ENCODE measurements around the gene ARHGAP26.

Gene ARHGAP26, protein sequence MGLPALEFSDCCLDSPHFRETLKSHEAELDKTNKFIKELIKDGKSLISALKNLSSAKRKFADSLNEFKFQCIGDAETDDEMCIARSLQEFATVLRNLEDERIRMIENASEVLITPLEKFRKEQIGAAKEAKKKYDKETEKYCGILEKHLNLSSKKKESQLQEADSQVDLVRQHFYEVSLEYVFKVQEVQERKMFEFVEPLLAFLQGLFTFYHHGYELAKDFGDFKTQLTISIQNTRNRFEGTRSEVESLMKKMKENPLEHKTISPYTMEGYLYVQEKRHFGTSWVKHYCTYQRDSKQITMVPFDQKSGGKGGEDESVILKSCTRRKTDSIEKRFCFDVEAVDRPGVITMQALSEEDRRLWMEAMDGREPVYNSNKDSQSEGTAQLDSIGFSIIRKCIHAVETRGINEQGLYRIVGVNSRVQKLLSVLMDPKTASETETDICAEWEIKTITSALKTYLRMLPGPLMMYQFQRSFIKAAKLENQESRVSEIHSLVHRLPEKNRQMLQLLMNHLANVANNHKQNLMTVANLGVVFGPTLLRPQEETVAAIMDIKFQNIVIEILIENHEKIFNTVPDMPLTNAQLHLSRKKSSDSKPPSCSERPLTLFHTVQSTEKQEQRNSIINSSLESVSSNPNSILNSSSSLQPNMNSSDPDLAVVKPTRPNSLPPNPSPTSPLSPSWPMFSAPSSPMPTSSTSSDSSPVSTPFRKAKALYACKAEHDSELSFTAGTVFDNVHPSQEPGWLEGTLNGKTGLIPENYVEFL

DNA sequence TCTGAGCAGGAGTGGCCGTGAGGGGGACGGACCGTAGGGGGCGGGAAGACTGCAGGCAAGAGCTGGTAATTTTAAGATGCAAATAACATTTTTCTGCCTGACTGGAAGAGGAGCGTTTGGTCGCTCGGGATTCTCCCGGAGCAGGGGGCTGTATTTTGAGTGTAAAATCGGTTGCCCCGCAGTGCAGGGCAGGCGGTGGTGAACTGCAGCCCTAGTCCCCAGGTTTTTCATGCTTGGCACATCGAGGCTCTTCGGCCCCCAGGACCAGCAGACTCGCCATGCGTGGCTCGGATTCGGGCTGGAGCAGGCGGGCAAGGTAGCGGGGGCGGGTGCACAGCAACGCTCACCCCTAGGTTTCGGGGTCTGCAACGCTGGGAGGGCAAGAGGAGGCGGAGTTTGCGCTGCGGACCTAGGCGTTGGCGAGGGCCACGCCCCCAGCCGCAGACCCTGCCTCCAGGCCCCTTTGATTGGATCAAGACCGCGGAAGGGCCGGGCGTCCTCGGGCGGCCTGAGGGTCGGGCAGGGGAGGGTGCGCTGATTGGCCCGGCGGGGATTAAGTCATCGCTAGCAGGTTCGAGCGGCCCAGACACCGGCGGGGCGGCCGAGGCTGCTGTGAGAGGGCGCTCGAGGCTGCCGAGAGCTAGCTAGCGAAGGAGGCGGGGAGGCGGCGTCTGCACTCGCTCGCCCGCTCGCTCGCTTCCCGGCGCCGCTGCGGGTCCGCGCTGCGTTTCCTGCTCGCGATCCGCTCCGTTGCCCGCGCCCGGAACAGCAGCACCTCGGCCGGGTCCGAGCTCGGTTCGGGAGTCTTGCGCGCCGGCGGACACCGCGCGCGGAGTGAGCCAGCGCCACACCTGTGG, at the start of gene ARHGAP26:
TSS of gene ARHGAP26 (plus strand) at position 585 of the 857 bp plus-strand sequence. CDS start 385 bp downstream, outside the sequence.
- DNase-seq = peak; percentile 91

- no peak for DNase-seq
Measured at GRCh38 chr5:142720641-142721271, 49.4 kb upstream of the ARHGAP26 start.

GRCh38 chr5:142722146-142722545, 48.0 kb upstream of the ARHGAP26 start:
- no peak for DNase-seq

DNA sequence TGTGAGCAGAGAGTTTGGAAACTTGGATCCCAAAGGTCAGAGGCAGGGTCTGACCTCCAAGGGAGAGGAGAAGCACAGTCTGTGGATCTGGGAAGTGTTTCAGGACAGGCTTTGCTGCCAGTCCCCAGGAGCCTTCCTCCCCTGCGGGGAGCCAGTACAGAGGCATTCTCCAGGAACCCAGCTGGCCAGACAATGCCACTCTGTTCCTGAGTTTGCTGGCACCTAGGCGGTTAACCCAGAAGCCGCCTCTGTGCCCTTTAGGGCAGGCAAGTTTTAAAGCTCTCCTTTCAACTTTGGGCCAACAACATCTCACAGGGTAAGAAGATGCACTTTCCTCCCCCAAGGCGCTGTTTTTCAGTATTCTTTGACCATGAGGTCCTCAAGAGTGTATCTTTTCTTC, 47.3 kb upstream of the ARHGAP26 start:
- DNase-seq = no peak

- DNase-seq = no peak
Measured at GRCh38 chr5:142724821-142725220, 45.4 kb upstream of the ARHGAP26 start.

GRCh38 chr5:142725231-142726187, 44.7 kb upstream of the ARHGAP26 start:
- no peak for DNase-seq

DNA sequence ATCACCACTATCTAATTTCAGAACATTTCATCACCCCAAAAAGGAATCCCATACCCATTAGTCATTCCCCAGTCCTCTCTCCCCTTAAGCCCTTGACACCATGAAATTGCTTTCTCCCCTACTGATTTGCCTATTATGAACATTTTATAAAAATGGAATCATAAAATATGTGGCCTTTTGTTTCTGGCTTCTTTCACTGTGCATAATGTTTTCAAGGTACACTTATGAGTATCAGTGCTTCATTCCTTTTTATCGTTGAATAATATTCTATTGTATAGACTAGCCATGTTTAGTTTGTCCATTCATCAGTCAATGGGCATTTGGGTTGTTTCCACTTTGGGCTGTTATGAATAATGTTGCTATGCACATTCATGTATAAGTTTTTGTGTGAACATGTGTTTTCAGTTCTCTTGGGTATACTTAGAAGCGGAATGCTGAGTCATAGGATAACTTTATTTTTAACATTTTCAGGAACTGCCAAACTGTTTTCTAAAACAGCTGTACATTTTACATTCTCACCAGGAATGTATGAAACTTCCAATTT, 43.9 kb upstream of the ARHGAP26 start:
- DNase-seq = peak; percentile 79

DNA sequence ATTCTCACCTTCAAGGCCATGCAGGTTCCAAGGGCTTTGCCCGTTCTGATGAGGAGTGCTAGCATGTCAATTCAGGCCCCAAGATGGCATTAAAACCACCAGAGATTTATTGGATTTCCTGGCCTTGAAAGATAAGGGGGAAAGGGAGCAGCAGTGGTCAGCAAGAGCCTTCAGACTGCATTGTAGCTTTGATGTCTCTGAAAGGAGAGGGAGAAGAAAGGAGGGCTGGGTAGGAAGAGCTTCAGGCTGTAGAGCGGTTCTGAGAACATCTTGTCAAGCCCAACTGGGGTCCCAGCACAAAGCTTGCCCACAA, 42.5 kb upstream of the ARHGAP26 start:
- DNase-seq = no peak

DNA sequence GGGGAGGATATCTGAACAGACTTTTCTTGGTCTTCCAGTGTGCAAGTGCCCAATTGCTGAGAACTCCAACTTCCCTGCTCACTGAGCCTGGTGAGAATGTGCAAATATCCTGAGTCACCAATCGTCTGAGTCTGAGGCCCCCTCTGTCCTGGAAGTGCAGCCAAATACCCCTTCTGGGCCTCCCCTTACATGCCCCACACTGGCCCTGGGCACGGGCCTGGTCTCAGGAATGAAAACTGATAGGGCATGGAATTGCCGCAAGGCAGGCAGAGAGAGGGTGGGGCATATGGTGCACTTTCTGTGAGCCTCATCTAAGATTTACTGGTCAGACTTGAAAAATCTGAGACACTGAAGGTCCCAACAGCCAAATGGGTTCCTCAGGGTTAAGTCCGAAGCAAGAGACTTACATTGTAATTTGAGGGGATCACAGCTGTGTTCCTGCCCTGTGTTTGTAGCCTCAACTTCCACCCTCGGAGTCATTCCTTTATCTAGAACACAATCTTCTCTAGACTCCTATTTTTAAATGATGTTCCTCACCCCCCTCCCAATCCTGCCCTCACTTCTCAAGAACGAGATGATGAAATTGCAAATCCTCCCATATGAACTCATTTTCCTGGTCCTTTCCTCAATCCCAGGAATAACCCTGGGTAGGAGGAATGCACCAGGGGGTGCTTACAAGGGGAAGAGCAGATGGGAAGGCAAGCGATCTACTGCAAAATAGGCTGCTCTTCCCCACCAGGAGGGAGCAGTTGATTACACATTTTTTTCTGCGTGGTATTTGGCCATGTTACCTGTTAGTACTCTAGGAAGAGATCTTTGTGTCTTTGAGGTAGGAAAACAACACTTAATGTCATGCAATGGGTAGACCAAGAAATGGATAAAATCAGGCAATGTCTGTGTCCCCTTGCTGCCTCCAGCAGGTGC, 34.6 kb upstream of the ARHGAP26 start:
- no peak for DNase-seq

GRCh38 chr5:142736247-142736632, 33.9 kb upstream of the ARHGAP26 start:
- no peak for DNase-seq

DNA sequence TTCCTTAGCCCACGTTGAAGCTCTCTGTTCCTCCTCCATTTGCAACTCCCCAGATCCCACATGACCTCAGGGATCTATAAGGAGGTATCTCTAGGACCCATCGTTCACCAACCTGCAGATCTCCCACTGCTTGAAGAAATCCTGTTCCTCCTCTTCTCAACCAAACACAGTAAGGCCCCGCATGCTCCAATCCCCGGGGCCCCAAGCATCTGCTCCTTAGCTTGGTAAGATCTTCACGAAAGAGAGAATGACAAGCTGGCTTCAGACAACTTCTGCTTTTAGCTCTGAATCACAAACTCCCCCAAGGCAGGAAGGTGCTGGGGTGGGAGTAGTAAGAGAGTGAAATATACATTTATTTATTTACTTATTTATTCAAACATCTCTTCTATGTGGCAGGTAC, 33.0 kb upstream of the ARHGAP26 start:
- DNase-seq = no peak

GRCh38 chr5:142740474-142741242, 29.5 kb upstream of the ARHGAP26 start:
- DNase-seq = no peak

DNA sequence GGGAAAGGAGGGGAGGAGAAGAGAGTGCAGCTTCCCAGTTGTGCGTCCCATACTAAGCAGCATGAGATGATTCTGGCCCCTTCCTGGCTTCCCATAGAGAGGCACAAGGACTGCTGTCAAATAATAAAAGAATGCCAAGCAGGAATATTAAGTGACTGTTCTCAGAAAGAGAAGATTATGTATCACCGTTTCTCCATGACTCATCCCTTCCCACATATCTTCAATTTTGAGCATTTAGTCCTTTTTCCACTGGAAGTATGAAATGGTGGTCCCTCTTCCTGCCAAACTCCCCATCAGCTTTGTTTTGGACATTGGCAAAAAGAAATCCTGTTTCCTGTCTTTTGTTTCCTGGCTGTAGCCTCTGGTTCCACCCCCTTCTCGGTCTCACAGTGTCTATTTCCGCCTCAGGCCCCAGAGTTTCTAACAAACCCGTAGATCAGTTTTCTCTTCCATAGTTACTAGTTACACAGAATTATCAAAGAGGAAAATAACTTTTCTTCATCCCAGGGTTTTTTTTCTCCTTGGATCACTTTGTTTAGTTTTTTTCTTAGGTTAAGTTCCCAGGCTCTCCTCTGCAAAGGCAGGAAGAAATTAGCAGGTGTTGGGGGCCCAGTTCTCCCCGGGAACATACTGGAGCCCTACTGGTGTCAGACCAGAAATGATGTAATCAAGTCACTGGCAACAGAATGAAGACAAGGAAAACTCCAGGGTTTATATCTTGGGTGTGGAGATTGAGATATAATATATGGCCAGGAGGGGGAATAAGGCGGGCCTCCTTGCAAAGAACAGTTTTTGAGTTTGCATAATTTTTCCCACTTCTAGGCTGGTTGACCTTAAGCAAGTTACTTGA, 26.4 kb upstream of the ARHGAP26 start:
- DNase-seq = no peak

DNA sequence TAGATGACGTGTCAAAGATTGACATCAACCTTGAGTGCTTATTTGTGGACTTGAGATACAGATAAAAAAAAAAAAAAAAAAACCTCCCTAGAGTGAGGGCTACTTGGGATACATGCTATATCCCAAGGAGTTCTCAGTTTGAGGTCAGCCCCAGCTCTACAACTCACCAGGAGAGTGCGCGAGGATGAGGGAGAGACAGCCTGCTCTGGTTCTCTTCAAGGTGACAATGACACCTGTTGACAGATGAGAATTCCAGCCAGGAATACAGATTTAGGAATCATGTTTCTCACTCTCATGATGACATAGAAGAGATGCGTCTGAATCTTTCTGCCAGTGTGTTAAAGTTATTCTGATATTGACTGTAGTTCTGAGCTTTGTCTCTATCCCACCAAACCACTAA, 24.9 kb upstream of the ARHGAP26 start:
- no peak for DNase-seq

- DNase-seq = no peak
Measured at GRCh38 chr5:142746532-142747433, 23.4 kb upstream of the ARHGAP26 start.

- no peak for DNase-seq
Measured at GRCh38 chr5:142748132-142748531, 22.0 kb upstream of the ARHGAP26 start.

DNA sequence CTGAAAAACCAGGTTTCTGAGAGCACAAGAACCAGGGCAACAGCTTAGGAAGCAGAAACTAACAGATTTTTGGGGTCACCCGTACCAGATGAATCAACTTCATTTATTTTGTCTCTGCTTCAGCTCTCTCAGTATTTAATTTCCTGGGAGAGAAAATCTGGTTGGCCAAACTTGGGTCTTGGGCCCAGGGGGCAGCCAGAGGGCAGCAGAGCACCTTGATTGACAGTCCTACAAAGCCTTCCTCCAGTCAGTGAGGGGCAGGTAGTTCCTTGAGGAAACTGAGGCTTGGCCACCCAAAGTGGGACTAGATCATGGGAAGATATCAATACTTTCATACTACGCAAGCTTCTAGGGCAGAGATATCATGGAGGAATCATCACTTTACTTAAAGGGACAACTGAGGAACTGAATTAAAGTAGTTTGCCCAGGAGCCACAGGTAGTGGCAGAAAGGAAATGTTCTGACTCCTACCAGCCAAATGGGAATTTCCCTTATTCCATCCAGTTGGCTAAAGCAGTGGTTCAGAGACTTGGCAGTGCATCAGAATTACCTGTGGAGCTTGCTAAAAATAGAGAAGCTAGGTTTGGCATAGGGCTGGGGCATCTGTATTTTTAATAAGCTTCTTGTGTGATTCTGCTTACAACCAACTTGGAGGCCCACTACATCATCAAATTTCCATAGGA, 21.5 kb upstream of the ARHGAP26 start:
- DNase-seq = no peak

Measured in amniotic stem cell (primary cell).